Measurements from ENCODE around the gene MOCS2. TPM values are rescaled to one million over a fixed set of nuclear protein-coding genes. Genes with fewer than 3 reads are reported as not detected.

Gene MOCS2
- polyA plus RNA-seq, 2 of the 4 experiments (the other 2 are of a cell fraction), result 47.7 to 75.3 TPM

DNA sequence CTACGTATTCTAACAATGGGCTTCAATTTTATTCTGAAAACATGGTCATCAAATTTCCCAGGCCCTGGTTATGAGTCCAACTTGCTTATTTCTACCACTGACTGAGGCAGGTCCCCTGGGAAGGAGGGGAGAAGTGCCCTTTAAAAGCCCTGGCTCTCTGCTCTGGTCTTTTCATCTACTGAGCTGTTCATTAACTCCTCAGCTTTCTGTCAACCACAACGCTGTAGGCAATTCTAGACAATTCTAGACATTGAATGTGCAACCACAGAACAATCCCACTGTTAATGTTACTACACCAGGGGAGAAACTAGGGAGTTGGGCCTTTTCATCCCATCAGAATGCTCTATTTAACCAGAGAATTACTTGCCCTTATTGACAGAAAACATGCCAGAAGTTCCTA lies 10.0 kb downstream of the MOCS2 start:
- Histone ChIP-seq H3K4me3 (no peak overlapping the region), H3K4me2 (no peak overlapping the region), H3K4me1 (no peaks in the 10 kb centered on the region), H3K27ac (no peak overlapping the region), H3K9me3 (no peaks in the 10 kb centered on the region)
- ATAC-seq (0 out of 6 replicates have a peak, but pooled peaks of 1 of the 2 experiments have one; percentile 19), FAIRE-seq (no peak), DNase-seq (ENCODE audit: low read depth in 1 of 2, low spot score in 1 of 2) (no peak)
- POLR2A ChIA-PET, result no interaction called here
- WGBS (ENCODE audit: missing lambda C conversion rate), result 60% methylated on average over 2 of the region's 2 CpGs
- no peak for TF ChIP-seq SMC3 (IDR thresholded peaks at IDR 0.05)
- no peak for TF ChIP-seq NR3C1 (IDR thresholded peaks at IDR 0.05)
- no peak for TF ChIP-seq KDM1A (IDR thresholded peaks at IDR 0.05; ENCODE audit: low read depth)
- TF ChIP-seq ZSCAN20 (CRISPR knock-in tag; IDR thresholded peaks at IDR 0.05), result no peak
- TF ChIP-seq HEYL (CRISPR knock-in tag; IDR thresholded peaks at IDR 0.05), result no peak
- no peak for TF ChIP-seq TFCP2L1 (CRISPR knock-in tag; IDR thresholded peaks at IDR 0.05)
- TF ChIP-seq JUN (IDR thresholded peaks at IDR 0.05), result no peak
- TF ChIP-seq PHF8 (IDR thresholded peaks at IDR 0.05; ENCODE audit: borderline replicate concordance, low read depth), result no peak
- no peak for TF ChIP-seq HOXB5 (CRISPR knock-in tag; IDR thresholded peaks at IDR 0.05)
- TF ChIP-seq, protein P1, sequence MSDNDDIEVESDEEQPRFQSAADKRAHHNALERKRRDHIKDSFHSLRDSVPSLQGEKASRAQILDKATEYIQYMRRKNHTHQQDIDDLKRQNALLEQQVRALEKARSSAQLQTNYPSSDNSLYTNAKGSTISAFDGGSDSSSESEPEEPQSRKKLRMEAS (IDR thresholded peaks at IDR 0.05), result no peak
- no peak for TF ChIP-seq MAZ (IDR thresholded peaks at IDR 0.05; ENCODE audit: borderline replicate concordance, low read depth, low read length)
- CTCF ChIA-PET, result interaction anchor here (1.7 to 2.5 kb wide), 2 partner anchors 9 to 151 kb away, joined by 5 to 17 read pairs; no protein-coding TSS in a partner anchor

DNA sequence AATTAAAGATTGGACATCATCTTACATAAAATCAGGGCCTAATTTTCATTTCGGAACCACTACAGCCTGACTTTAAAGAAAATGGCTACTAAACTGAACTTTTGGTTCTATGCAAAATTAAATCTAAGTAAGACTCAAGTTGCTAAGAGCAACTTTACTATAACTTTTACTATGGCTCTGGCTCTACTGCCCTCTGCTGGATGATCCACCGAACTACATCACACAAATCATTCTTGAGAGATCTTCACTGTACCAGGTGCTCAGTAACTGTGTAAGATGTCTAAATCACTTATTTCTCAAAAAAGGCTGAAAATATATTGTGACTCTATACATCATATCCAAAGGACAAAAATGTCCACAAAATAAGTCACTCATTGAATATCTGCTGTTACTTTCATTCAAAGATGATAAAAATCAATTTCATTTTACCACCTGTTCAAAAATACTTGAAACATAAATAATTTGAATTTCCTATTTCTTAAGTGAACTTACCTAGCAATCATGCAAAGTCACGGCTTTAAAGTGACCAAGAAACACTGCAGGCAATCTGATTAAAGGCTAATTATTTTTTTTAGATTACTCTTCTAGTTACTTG lies 13.5 kb downstream of the MOCS2 start:
- POLR2A ChIA-PET, result interaction anchor here (1.5 kb wide), 1 partner anchor 14 kb away, joined by 3 read pairs; the partner anchor contains the start of gene MOCS2
- Histone ChIP-seq H3K4me2 (no peak overlapping the region), H3K27ac (no peak overlapping the region), H3K9me3 (no peaks in the 10 kb centered on the region), H3K4me1 (peaks cover 20% of the 10 kb centered on the region), H3K4me3 (no peak overlapping the region)
- TF ChIP-seq SMC3 (IDR thresholded peaks at IDR 0.05), result peak; percentile 85
- TF ChIP-seq, protein P2, sequence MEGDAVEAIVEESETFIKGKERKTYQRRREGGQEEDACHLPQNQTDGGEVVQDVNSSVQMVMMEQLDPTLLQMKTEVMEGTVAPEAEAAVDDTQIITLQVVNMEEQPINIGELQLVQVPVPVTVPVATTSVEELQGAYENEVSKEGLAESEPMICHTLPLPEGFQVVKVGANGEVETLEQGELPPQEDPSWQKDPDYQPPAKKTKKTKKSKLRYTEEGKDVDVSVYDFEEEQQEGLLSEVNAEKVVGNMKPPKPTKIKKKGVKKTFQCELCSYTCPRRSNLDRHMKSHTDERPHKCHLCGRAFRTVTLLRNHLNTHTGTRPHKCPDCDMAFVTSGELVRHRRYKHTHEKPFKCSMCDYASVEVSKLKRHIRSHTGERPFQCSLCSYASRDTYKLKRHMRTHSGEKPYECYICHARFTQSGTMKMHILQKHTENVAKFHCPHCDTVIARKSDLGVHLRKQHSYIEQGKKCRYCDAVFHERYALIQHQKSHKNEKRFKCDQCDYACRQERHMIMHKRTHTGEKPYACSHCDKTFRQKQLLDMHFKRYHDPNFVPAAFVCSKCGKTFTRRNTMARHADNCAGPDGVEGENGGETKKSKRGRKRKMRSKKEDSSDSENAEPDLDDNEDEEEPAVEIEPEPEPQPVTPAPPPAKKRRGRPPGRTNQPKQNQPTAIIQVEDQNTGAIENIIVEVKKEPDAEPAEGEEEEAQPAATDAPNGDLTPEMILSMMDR (IDR thresholded peaks at IDR 0.05), result peak; percentile 88
- TF ChIP-seq KDM5A (IDR thresholded peaks at IDR 0.05), result no peak
- no peak for TF ChIP-seq HOXB13 (CRISPR knock-in tag; IDR thresholded peaks at IDR 0.05; ENCODE audit: low read depth)
- TF ChIP-seq ZNF302 (CRISPR knock-in tag; IDR thresholded peaks at IDR 0.05), result no peak
- TF ChIP-seq CHD2 (IDR thresholded peaks at IDR 0.05; ENCODE audit: low read length, partially characterized antibody), result no peak
- no peak for TF ChIP-seq JUNB (IDR thresholded peaks at IDR 0.05)
- peak; percentile 84 to 85 for TF ChIP-seq RAD21 (conservative IDR thresholded peaks at IDR 0.05 in 1 of 2, IDR thresholded peaks at IDR 0.05 in 1 of 2)
- DNase-seq (ENCODE audit: low read depth in 1 of 2, low spot score in 1 of 2) (peak; percentile 51 to 69), FAIRE-seq (peak; percentile 56), ATAC-seq (peak; percentile 65 to 85; a peak in 3 of 6 replicates)
- CTCF ChIA-PET, result interaction anchor here (0.6 to 3.7 kb wide), 14 partner anchors 9 to 159 kb away, joined by 3 to 107 read pairs (median 4); partner anchors contain the start of genes ITGA2 and MOCS2
- WGBS (ENCODE audit: missing lambda C conversion rate), result 2% methylated on average over 3 of the region's 3 CpGs

DNA sequence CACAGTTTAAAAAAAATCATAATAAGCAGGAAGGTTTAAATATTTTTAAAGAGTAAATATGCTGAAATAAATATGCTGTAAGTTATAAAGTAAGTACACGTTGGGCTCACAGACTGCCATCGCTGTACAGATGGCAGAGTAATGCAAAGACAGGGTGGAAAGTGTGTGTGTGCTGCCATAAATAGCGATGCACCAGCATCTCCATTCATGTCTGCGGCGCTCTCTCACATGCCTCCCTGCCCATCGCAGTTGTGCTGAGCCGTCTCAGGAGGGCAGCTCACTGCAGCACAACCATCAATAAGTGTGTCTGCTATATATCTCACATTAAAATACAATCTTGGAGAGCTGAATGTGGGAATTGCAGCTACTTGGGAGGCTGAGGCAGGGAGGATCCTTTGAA lies 14.3 kb downstream of the MOCS2 start:
- ATAC-seq (no peak; a peak in 1 of 6 replicates), DNase-seq (ENCODE audit: low read depth in 1 of 2, low spot score in 1 of 2) (no peak), FAIRE-seq (no peak)
- H3K4me3 ChIP-seq, result no peak overlapping the region
- H3K4me1 ChIP-seq, result peaks cover 26% of the 10 kb centered on the region
- WGBS (ENCODE audit: missing lambda C conversion rate), result 88% methylated on average over 7 of the region's 7 CpGs
- no peak overlapping the region for H3K27ac ChIP-seq
- POLR2A ChIA-PET, result no interaction called here
- no peak overlapping the region for H3K4me2 ChIP-seq
- CTCF ChIA-PET, result interaction anchor here (0.7 to 3.7 kb wide), 10 partner anchors 8 to 157 kb away, joined by 3 to 107 read pairs (median 4); partner anchors contain the start of gene ITGA2
- no peak for TF ChIP-seq CHD2 (IDR thresholded peaks at IDR 0.05; ENCODE audit: low read length, partially characterized antibody)
- TF ChIP-seq MAFK (IDR thresholded peaks at IDR 0.05; ENCODE audit: partially characterized antibody), result no peak
- TF ChIP-seq RNF2 (IDR thresholded peaks at IDR 0.05; ENCODE audit: borderline replicate concordance, low read depth), result no peak
- TF ChIP-seq, protein P1 (IDR thresholded peaks at IDR 0.05), result no peak
- TF ChIP-seq, protein P3, sequence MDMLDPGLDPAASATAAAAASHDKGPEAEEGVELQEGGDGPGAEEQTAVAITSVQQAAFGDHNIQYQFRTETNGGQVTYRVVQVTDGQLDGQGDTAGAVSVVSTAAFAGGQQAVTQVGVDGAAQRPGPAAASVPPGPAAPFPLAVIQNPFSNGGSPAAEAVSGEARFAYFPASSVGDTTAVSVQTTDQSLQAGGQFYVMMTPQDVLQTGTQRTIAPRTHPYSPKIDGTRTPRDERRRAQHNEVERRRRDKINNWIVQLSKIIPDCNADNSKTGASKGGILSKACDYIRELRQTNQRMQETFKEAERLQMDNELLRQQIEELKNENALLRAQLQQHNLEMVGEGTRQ (IDR thresholded peaks at IDR 0.05), result no peak
- TF ChIP-seq, protein P4, sequence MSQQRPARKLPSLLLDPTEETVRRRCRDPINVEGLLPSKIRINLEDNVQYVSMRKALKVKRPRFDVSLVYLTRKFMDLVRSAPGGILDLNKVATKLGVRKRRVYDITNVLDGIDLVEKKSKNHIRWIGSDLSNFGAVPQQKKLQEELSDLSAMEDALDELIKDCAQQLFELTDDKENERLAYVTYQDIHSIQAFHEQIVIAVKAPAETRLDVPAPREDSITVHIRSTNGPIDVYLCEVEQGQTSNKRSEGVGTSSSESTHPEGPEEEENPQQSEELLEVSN (IDR thresholded peaks at IDR 0.05; ENCODE audit: borderline replicate concordance, low read depth), result no peak
- H3K9me3 ChIP-seq, result no peaks in the 10 kb centered on the region

Measured in A549 (cell line).